H1 (cell line): ENCODE results near the gene CLCF1.

ENCODE experiments used
- CBX5 ChIP-seq: fragments of 300-800, 300-1000 bp; sonication (generic); IDR thresholded peaks from 2 replicates; pipeline ENCODE4 v1.7.1; 2016; ENCODE audit warnings: antibody characterized with exemption, low read length, low read depth
- CEBPB ChIP-seq: IDR thresholded peaks from 2 replicates; pipeline ENCODE4 v1.6.1; 2012; ENCODE audit warnings: low read depth, low read length
- CTCF ChIP-seq, 3 experiments: IDR thresholded peaks; 1 replicate in 2 of 3; 2 replicates in 1 of 3; pipeline versions ENCODE4 v1.5.1 to v1.6.1; 2011; ENCODE audit warnings: low read length in 3 of 3, mild to moderate bottlenecking in 3 of 3, inconsistent platforms in 2 of 3, low read depth in 1 of 3, moderate library complexity in 1 of 3; ENCODE audit not compliant: insufficient read depth in 1 of 3; ENCODE audit errors: control extremely low read depth in 1 of 3
- EZH2 ChIP-seq: fragments of 200-600 bp; sonication (generic); IDR thresholded peaks from 2 replicates; pipeline ENCODE4 v1.7.1; 2012; ENCODE audit warnings: low read depth, mild to moderate bottlenecking, moderate library complexity, low read length, inconsistent platforms; ENCODE audit not compliant: severe bottlenecking
- FOSL1 ChIP-seq: IDR thresholded peaks from 2 replicates; pipeline ENCODE4 v1.6.1; 2011; ENCODE audit warnings: mild to moderate bottlenecking, low read depth, low read length, moderate library complexity; ENCODE audit not compliant: insufficient read depth
- HDAC6 ChIP-seq: IDR thresholded peaks from one replicate; pipeline ENCODE4 v1.7.1; 2012; ENCODE audit warnings: low read depth, mild to moderate bottlenecking, inconsistent platforms, low read length, moderate library complexity
- JUND ChIP-seq: IDR thresholded peaks from 2 replicates; pipeline ENCODE4 v1.6.1; 2011; ENCODE audit warnings: mild to moderate bottlenecking, improper control_type of control experiment, low read length
- KDM1A ChIP-seq: fragments of 200-600, 300-600 bp; sonication (generic); IDR thresholded peaks from 2 replicates; pipeline ENCODE4 v1.7.1; 2016; ENCODE audit warnings: mild to moderate bottlenecking, low read length, borderline replicate concordance
- POLR2A ChIP-seq, 2 experiments: IDR thresholded peaks; 1 replicate in 1 of 2; 2 replicates in 1 of 2; pipeline ENCODE4 v1.6.1; 2011; ENCODE audit warnings: low read depth in 2 of 2, low read length in 2 of 2, mild to moderate bottlenecking in 2 of 2; ENCODE audit errors: control extremely low read depth in 1 of 2
- POLR2AphosphoS5 ChIP-seq: IDR thresholded peaks from 2 replicates; pipeline ENCODE4 v1.6.1; 2011; ENCODE audit warnings: low read depth, low read length
- RNF2 ChIP-seq: fragments of 200-900, 300-1000 bp; sonication (generic); IDR thresholded peaks from 2 replicates; pipeline ENCODE4 v1.7.1; 2016; ENCODE audit warnings: borderline replicate concordance, low read depth, mild to moderate bottlenecking, antibody characterized with exemption, low read length; ENCODE audit not compliant: poor library complexity, severe bottlenecking; ENCODE audit errors: missing control alignments
- SUZ12 ChIP-seq: fragments of 200-600 bp; sonication (generic); IDR thresholded peaks from 2 replicates; pipeline ENCODE4 v1.6.1; 2012; ENCODE audit warnings: mild to moderate bottlenecking, inconsistent platforms, low read length, moderate library complexity, mixed read lengths

GRCh38 chr11:67372321-67372992 lies 941 bp downstream of the CLCF1 start:
- TF ChIP-seq RNF2 (no peak), CTCF (IDR thresholded peaks at IDR 0.05; ENCODE audit: control extremely low read depth in 1 of 3, insufficient read depth in 1 of 3, low read depth in 1 of 3, low read length in 3 of 3) (no peak), POLR2A (IDR thresholded peaks at IDR 0.05; ENCODE audit: control extremely low read depth in 1 of 2, low read depth in 2 of 2, low read length in 2 of 2) (no peak), POLR2AphosphoS5 (no peak), SUZ12 (no peak), EZH2 (no peak), CEBPB (no peak), CBX5 (no peak), JUND (no peak), FOSL1 (no peak), KDM1A (no peak), HDAC6 (no peak)
